Measurements from ENCODE around the gene CACNG7. TPM values are rescaled to one million over a fixed set of nuclear protein-coding genes. Genes with fewer than 3 reads are reported as not detected.

CACNG7 gene
- total and polyA plus RNA-seq, 4 donors, result not detected

DNA sequence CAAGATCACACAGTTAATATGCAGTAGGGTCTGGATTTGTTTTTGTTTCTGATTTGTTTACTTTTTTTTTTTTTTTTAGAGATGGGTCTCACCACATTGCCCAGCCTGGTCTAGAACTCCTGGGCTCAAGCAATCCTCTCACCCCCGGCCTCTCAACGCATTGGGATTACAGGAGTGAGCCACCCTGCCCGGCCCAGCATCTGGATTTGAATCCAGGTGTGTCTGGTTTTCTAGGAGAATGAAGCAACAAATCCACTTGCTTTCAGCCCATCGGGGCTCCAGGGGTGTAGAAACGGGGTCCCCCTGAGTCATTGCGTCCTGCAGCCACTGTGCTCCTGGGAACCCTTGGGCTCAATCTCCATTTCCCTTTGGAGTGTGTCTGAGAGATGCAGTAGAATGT lies 60.3 kb downstream of the CACNG7 start:
- H3K4me1 ChIP-seq (ENCODE audit: control insufficient read depth in 5 of 5, insufficient read depth in 5 of 5, low read length in 5 of 5), result peaks cover 0 to 2% (median 0%) of the 10 kb centered on the region in 5 donors
- H3K9me3 ChIP-seq (ENCODE audit: control insufficient read depth in 4 of 4, insufficient read depth in 3 of 4, low read length in 3 of 4), result peaks cover 0 to 4% (median 0%) of the 10 kb centered on the region in 4 donors
- H3K36me3 ChIP-seq (ENCODE audit: control insufficient read depth in 4 of 4, insufficient read depth in 4 of 4, low read length in 4 of 4), result no peaks in the 10 kb centered on the region
- H3K9ac ChIP-seq (ENCODE audit: insufficient read depth in 1 of 2, low read length in 2 of 2), result no peak overlapping the region
- TF ChIP-seq, protein P1, sequence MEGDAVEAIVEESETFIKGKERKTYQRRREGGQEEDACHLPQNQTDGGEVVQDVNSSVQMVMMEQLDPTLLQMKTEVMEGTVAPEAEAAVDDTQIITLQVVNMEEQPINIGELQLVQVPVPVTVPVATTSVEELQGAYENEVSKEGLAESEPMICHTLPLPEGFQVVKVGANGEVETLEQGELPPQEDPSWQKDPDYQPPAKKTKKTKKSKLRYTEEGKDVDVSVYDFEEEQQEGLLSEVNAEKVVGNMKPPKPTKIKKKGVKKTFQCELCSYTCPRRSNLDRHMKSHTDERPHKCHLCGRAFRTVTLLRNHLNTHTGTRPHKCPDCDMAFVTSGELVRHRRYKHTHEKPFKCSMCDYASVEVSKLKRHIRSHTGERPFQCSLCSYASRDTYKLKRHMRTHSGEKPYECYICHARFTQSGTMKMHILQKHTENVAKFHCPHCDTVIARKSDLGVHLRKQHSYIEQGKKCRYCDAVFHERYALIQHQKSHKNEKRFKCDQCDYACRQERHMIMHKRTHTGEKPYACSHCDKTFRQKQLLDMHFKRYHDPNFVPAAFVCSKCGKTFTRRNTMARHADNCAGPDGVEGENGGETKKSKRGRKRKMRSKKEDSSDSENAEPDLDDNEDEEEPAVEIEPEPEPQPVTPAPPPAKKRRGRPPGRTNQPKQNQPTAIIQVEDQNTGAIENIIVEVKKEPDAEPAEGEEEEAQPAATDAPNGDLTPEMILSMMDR (IDR thresholded peaks at IDR 0.05; ENCODE audit: control extremely low read depth, extremely low read depth), result no peak
- peaks cover 0 to 21% (median 6%) of the 10 kb centered on the region in 3 donors for H3K27me3 ChIP-seq (ENCODE audit: control insufficient read depth in 3 of 3, insufficient read depth in 3 of 3, low read length in 2 of 3)
- H3K27ac ChIP-seq (ENCODE audit: low read depth in 1 of 2, low read length in 1 of 2), result no peak overlapping the region
- no peak overlapping the region for H3K4me3 ChIP-seq
- ATAC-seq (ENCODE audit: insufficient read depth, low FRiP score) (no peak), DNase-seq (no peak)
- 87 to 89% methylated on average over 6 of the region's 6 CpGs for WGBS, 2 donors

- TF ChIP-seq, protein P1 (IDR thresholded peaks at IDR 0.05; ENCODE audit: control extremely low read depth, extremely low read depth), result no peak
- no peak for ATAC-seq (ENCODE audit: insufficient read depth, low FRiP score)
Measured at GRCh38 chr19:53971673-53972072, 62.6 kb downstream of the CACNG7 start.

DNA sequence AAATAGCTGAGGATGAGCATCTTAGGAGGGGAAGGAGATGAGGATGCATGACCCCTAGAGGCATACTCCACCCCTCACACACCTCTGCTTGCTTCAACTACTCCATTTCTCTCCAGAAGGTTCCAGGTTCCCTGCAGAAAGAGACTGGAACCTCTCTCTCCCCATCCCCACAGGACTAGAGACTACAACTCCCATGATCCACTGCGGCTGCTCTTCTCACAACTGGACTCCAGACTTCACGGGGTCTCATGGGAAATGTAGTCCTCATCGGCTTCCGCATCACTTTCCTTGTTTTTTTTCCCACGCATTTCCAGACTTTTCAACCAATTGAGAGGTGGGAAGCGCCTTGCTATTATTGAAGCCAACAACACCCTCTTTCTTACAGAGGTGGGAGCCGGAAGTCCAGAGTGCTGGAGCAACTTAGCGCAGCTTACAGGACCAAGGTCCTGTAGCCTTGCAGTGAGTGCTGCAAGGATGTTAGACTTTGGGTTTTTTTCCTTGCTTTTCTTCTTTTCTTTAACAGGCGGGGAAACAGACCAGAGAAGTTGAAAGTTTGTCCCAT lies 68.4 kb downstream of the CACNG7 start:
- TF ChIP-seq, protein P1 (IDR thresholded peaks at IDR 0.05; ENCODE audit: control extremely low read depth, extremely low read depth), result no peak
- no peaks in the 10 kb centered on the region for H3K36me3 ChIP-seq (ENCODE audit: control insufficient read depth in 4 of 4, insufficient read depth in 4 of 4, low read length in 4 of 4)
- H3K4me3 ChIP-seq, result no peak overlapping the region
- ATAC-seq (ENCODE audit: insufficient read depth, low FRiP score), result peak; percentile 66
- H3K9me3 ChIP-seq (ENCODE audit: control insufficient read depth in 4 of 4, insufficient read depth in 3 of 4, low read length in 3 of 4), result peaks cover 0 to 16% (median 0%) of the 10 kb centered on the region in 4 donors
- H3K27me3 ChIP-seq (ENCODE audit: control insufficient read depth in 3 of 3, insufficient read depth in 3 of 3, low read length in 2 of 3), result peaks cover 0 to 48% (median 42%) of the 10 kb centered on the region in 3 donors
- H3K9ac ChIP-seq (ENCODE audit: insufficient read depth in 1 of 2, low read length in 2 of 2), result no peak overlapping the region
- peaks cover 0 to 22% (median 3%) of the 10 kb centered on the region in 5 donors for H3K4me1 ChIP-seq (ENCODE audit: control insufficient read depth in 5 of 5, insufficient read depth in 5 of 5, low read length in 5 of 5)
- H3K27ac ChIP-seq (ENCODE audit: low read depth in 1 of 2, low read length in 1 of 2), result no peak overlapping the region
- WGBS, 2 donors, result 2 to 3% methylated on average over 9 of the region's 9 CpGs
- peak; percentile 74 to 85 (median 83) for DNase-seq

More at GRCh38 chr19:53971673-53972072, 62.6 kb downstream of the CACNG7 start:
- Histone ChIP-seq H3K4me1 (ENCODE audit: control insufficient read depth in 5 of 5, insufficient read depth in 5 of 5, low read length in 5 of 5) (no peaks in the 10 kb centered on the region), H3K9me3 (ENCODE audit: control insufficient read depth in 4 of 4, insufficient read depth in 3 of 4, low read length in 3 of 4) (peaks cover 0 to 3% (median 0%) of the 10 kb centered on the region in 4 donors), H3K9ac (ENCODE audit: insufficient read depth in 1 of 2, low read length in 2 of 2) (no peak overlapping the region), H3K27ac (ENCODE audit: low read depth in 1 of 2, low read length in 1 of 2) (no peak overlapping the region), H3K36me3 (ENCODE audit: control insufficient read depth in 4 of 4, insufficient read depth in 4 of 4, low read length in 4 of 4) (no peaks in the 10 kb centered on the region), H3K27me3 (ENCODE audit: control insufficient read depth in 3 of 3, insufficient read depth in 3 of 3, low read length in 2 of 3) (peaks cover 0 to 4% (median 0%) of the 10 kb centered on the region in 3 donors), H3K4me3 (no peak overlapping the region)
- DNase-seq, result no peak
- 25 to 48% methylated on average over 10 of the region's 10 CpGs for WGBS, 2 donors

Measured in lung (tissue), 12 donors.